ENCODE measurements around the gene CXorf49.
"Not testable (repeated sequence)": the region's sequence is repeated elsewhere in the genome, so short reads cannot be mapped to it uniquely, and the experiment has no call there.

The CXorf49 gene

DNA sequence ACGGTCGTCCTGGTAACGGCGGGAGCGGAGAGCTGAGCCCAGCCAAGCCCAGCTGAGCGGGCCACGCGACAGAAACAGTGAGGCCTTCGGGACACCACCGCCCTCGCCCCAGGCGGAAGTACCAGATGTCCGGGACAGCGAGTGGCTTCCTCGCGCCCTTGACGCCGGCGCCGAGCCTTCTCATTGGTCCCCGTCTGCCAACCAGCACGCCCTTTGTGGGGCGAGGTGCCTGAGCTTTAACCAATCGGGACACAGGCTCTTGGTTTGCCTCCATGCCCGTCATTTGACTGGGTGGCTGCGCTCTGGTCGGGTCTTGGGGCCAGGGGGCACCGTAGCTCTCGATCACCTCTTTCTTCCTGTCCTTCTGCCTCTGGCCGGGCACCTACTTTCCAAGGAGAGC is at the start of gene CXorf49:
TSS of gene CXorf49 (minus strand) at position 101 of the 400 bp plus-strand sequence. CDS start 134 bp downstream, outside the sequence.
- not testable (repeated sequence) for H3K4me3 Mint-ChIP-seq, H3K27me3 Mint-ChIP-seq, H3K4me1 Mint-ChIP-seq, H3K9me3 Mint-ChIP-seq, DNase-seq, H3K27ac Mint-ChIP-seq, ATAC-seq

DNA sequence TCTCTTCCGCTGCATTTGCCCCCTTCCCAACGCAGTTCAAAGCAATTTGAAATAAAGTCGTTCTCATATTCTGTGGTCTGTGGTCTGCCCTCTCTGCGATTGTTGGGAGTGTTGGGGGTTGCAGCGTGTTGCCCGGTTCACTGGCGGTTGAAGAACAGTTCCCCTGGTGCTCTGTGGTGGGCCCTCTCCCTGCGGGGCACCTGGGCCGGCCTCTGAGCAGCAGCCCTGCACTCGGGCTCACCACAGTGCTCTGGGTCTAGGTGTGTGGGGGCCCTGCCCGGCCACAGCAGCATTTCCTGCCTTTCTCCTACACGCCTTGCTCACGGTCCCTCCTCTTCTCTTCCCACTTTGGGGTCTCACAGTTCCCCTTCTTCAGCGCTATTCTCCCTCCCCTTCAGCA is 49.0 kb upstream of the CXorf49 start:
- not testable (repeated sequence) for H3K27me3 Mint-ChIP-seq, H3K4me3 Mint-ChIP-seq, H3K4me1 Mint-ChIP-seq, H3K27ac Mint-ChIP-seq, H3K9me3 Mint-ChIP-seq, DNase-seq
- ATAC-seq = peak; percentile 59

DNA sequence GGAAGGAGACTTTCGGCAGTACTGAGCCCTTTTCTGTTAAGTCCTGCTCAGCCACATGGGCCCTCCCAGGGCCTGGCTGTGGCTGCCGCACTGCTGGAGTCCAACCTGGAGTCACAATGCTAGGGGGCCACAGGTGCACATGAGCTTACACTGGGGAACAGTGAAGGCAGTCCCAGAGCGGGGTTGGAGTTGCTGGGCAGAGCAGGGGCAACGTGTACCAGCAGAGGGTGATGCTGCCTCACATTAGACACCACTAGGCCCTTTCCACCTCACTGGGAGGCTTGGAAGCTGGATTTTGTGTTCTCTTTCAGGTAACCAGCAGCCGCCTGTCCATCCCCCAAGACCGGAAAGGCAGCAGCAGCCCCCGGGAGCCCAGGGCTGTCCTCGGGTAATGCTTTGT is 47.5 kb upstream of the CXorf49 start:
- ATAC-seq = peak; percentile 46
- not testable (repeated sequence) for H3K27ac Mint-ChIP-seq, H3K4me1 Mint-ChIP-seq

DNA sequence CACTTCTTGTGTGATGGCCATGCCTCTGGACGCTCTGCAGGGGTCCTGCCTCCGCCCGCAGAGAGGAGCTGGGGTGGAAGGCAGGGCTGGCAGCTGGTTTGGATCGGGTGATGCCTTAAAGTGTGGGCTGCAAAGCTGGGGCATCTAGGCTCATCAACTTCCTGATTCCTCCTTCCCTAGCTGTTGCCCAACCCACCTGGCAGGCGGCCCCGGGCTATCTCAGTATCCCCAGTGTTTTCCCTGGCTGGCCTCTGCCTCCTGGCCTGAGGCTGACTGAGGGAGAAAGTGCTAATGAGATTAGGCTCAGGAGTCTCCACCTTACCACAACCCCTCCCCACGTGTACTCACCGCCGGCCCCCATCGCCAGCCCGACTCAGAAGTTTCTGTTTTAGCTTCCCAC is 46.7 kb upstream of the CXorf49 start:
- not testable (repeated sequence) for H3K27me3 Mint-ChIP-seq, H3K4me3 Mint-ChIP-seq, H3K27ac Mint-ChIP-seq, H3K9me3 Mint-ChIP-seq, ATAC-seq, H3K4me1 Mint-ChIP-seq, DNase-seq

More for the DNA sequence above, 47.5 kb upstream of the CXorf49 start:
- not testable (repeated sequence) for H3K4me3 Mint-ChIP-seq, DNase-seq, H3K9me3 Mint-ChIP-seq, H3K27me3 Mint-ChIP-seq

DNA sequence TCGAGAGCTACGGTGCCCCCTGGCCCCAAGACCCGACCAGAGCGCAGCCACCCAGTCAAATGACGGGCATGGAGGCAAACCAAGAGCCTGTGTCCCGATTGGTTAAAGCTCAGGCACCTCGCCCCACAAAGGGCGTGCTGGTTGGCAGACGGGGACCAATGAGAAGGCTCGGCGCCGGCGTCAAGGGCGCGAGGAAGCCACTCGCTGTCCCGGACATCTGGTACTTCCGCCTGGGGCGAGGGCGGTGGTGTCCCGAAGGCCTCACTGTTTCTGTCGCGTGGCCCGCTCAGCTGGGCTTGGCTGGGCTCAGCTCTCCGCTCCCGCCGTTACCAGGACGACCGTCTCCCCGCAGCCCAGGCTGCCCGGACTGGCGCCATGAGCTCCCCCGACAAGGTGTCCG is 45.0 kb upstream of the CXorf49 start, which contains the start of gene CXorf49B:
TSS of gene CXorf49B (plus strand) at position 301 of the 400 bp plus-strand sequence. CDS start at position 376, 75 bp downstream.
- not testable (repeated sequence) for ATAC-seq, H3K4me1 Mint-ChIP-seq, H3K27me3 Mint-ChIP-seq, H3K9me3 Mint-ChIP-seq, H3K27ac Mint-ChIP-seq, DNase-seq, H3K4me3 Mint-ChIP-seq

DNA sequence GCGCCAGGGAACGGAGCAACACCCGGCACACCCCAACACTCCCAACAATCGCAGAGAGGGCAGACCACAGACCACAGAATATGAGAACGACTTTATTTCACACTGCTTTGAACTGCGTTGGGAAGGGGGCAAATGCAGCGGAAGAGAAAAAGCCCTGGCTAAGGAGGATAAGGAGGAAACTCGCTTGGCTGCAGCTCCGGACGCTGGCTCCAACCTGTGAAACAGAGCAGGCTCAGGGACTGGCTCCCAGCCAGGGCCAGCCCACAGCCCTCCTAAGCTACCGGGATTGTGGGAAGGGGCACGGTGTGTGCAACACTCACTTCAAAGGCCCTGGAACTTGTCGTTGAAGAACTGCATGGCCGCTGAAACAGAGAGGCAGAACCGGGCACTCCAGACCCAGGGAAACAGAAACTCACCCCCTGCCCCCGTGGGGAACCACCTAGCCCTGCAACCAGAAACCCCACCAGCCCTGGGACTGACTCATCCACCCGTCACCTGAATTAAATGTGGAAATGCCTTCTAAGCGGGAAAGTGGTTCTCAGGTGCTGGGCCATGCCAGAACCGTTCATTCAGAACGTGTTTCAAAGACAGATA is 42.7 kb upstream of the CXorf49 start:
- H3K27ac Mint-ChIP-seq, H3K4me3 Mint-ChIP-seq, H3K4me1 Mint-ChIP-seq, H3K27me3 Mint-ChIP-seq, DNase-seq, H3K9me3 Mint-ChIP-seq: not testable (repeated sequence)
- peak; percentile 50 for ATAC-seq

DNA sequence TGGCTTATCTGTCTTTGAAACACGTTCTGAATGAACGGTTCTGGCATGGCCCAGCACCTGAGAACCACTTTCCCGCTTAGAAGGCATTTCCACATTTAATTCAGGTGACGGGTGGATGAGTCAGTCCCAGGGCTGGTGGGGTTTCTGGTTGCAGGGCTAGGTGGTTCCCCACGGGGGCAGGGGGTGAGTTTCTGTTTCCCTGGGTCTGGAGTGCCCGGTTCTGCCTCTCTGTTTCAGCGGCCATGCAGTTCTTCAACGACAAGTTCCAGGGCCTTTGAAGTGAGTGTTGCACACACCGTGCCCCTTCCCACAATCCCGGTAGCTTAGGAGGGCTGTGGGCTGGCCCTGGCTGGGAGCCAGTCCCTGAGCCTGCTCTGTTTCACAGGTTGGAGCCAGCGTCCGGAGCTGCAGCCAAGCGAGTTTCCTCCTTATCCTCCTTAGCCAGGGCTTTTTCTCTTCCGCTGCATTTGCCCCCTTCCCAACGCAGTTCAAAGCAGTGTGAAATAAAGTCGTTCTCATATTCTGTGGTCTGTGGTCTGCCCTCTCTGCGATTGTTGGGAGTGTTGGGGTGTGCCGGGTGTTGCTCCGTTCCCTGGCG is 2.3 kb upstream of the CXorf49 start:
- not testable (repeated sequence) for H3K9me3 Mint-ChIP-seq, H3K27me3 Mint-ChIP-seq, DNase-seq, H3K27ac Mint-ChIP-seq, H3K4me1 Mint-ChIP-seq, H3K4me3 Mint-ChIP-seq
- peak; percentile 58 for ATAC-seq

DNA sequence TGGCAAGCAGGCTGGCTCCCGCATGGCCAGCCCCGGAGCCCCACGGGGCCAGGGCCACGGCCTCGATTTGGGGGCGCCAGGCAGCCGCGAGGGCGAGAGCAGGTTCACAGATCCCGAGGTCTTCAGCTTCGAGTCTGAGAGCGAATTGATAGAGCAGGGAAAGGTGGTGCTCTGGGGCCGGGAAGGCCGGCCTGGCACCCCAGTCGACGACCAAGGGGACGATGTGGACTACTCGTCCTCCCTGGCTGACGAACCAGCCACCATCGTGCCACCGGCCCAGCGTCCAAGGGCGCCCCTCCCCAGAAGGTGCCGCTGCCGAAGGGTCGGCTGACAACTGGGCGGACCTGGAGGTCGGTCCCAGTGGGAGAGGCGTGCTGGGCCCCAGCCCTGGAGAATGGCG is 1.1 kb upstream of the CXorf49 start:
- DNase-seq = peak in 1 of 2 donors; percentile 1
- H3K4me3 Mint-ChIP-seq, H3K4me1 Mint-ChIP-seq, H3K27me3 Mint-ChIP-seq, H3K27ac Mint-ChIP-seq, H3K9me3 Mint-ChIP-seq, ATAC-seq: not testable (repeated sequence)

DNA sequence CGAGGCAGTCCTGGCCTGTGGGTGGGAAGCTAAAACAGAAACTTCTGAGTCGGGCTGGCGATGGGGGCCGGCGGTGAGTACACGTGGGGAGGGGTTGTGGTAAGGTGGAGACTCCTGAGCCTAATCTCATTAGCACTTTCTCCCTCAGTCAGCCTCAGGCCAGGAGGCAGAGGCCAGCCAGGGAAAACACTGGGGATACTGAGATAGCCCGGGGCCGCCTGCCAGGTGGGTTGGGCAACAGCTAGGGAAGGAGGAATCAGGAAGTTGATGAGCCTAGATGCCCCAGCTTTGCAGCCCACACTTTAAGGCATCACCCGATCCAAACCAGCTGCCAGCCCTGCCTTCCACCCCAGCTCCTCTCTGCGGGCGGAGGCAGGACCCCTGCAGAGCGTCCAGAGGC is 1.8 kb downstream of the CXorf49 start:
- not testable (repeated sequence) for H3K9me3 Mint-ChIP-seq, H3K27me3 Mint-ChIP-seq, DNase-seq

DNA sequence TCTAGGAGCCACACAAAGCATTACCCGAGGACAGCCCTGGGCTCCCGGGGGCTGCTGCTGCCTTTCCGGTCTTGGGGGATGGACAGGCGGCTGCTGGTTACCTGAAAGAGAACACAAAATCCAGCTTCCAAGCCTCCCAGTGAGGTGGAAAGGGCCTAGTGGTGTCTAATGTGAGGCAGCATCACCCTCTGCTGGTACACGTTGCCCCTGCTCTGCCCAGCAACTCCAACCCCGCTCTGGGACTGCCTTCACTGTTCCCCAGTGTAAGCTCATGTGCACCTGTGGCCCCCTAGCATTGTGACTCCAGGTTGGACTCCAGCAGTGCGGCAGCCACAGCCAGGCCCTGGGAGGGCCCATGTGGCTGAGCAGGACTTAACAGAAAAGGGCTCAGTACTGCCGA is 2.5 kb downstream of the CXorf49 start:
- H3K27me3 Mint-ChIP-seq, H3K4me3 Mint-ChIP-seq, H3K9me3 Mint-ChIP-seq, DNase-seq, H3K4me1 Mint-ChIP-seq, ATAC-seq, H3K27ac Mint-ChIP-seq: not testable (repeated sequence)

More for the DNA sequence above, 1.8 kb downstream of the CXorf49 start:
- H3K27ac Mint-ChIP-seq, H3K4me1 Mint-ChIP-seq, ATAC-seq, H3K4me3 Mint-ChIP-seq: not testable (repeated sequence)

DNA sequence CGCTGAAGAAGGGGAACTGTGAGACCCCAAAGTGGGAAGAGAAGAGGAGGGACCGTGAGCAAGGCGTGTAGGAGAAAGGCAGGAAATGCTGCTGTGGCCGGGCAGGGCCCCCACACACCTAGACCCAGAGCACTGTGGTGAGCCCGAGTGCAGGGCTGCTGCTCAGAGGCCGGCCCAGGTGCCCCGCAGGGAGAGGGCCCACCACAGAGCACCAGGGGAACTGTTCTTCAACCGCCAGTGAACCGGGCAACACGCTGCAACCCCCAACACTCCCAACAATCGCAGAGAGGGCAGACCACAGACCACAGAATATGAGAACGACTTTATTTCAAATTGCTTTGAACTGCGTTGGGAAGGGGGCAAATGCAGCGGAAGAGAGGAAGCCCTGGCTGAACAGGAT is 4.0 kb downstream of the CXorf49 start:
- peak; percentile 51 for ATAC-seq
- not testable (repeated sequence) for H3K27me3 Mint-ChIP-seq, H3K27ac Mint-ChIP-seq, H3K4me3 Mint-ChIP-seq, H3K4me1 Mint-ChIP-seq, DNase-seq, H3K9me3 Mint-ChIP-seq

DNA sequence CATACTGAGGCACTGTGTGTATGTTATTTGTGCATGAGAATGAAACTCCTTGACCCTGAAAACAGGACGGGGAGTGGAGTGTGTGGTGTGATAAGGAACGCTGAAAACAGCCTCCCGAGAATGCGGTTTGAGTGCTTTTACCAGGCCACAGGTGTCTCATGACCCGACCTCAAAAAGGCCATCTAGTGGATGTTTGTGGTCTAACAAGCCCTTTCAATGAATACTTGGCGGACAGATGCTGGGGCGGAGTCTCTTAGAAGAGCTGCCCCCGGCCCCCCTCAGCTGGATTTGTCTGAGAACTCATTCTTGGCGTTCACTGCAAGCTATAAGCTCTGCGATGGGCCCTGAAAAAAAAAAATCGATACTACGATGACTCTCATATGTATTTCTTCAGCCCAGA is 15.2 kb downstream of the CXorf49 start:
- not testable (repeated sequence) for H3K4me3 Mint-ChIP-seq, DNase-seq, ATAC-seq, H3K27me3 Mint-ChIP-seq, H3K4me1 Mint-ChIP-seq, H3K27ac Mint-ChIP-seq, H3K9me3 Mint-ChIP-seq

DNA sequence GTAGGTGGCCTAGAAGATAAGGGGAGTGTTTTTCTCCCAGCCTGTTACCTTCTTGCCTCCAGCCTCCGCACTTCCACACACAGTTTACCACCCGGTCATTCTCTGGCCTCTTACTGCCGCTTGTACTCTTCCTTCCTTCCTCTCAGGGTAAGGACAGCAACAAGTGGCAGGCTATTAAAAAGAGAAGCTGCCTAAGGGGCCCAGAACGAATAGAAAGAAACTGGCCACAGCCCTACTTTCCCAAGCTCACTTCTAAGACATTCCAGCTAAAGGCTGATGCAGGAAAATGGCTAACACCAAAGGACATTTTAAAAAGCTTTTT is 19.1 kb downstream of the CXorf49 start:
- DNase-seq, H3K27me3 Mint-ChIP-seq, H3K9me3 Mint-ChIP-seq, ATAC-seq, H3K4me3 Mint-ChIP-seq, H3K4me1 Mint-ChIP-seq, H3K27ac Mint-ChIP-seq: not testable (repeated sequence)

DNA sequence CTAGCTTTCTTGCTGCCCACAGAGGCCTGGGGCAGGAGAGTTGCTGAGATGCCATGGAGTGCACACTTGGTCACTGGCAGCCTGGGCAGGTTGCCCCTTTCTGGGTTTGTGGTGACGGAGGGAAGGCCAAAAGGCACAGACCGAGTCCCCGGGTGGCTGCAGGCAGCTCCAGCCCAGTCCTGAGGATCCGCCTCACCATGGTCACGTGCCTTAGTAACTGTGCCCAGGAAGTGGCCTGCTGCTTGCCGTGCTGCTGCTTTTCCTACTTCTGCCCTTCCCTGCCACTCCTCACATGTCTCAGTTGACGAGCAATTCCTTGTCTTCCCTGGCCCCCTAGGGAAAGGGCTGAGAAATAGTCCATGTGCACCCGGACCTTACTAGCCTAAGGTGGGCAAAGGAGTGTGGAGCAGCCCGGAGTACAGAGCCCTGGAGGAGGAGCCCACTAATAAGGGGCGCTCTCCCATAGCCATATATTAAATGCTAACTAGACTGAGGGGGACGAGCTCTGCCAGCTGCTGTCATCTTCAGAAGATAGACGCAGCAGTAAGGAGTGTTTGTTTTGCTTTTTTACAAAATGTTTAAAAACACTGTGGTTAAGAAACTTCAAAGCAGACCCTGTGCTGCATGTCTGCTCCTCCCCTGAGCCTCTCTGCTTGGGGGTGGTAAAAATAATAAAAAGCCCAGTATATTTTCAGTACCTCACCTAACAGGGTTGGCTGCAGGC is 19.6 kb downstream of the CXorf49 start:
- not testable (repeated sequence) for H3K27me3 Mint-ChIP-seq, H3K27ac Mint-ChIP-seq, H3K4me1 Mint-ChIP-seq, DNase-seq, ATAC-seq, H3K9me3 Mint-ChIP-seq, H3K4me3 Mint-ChIP-seq

DNA sequence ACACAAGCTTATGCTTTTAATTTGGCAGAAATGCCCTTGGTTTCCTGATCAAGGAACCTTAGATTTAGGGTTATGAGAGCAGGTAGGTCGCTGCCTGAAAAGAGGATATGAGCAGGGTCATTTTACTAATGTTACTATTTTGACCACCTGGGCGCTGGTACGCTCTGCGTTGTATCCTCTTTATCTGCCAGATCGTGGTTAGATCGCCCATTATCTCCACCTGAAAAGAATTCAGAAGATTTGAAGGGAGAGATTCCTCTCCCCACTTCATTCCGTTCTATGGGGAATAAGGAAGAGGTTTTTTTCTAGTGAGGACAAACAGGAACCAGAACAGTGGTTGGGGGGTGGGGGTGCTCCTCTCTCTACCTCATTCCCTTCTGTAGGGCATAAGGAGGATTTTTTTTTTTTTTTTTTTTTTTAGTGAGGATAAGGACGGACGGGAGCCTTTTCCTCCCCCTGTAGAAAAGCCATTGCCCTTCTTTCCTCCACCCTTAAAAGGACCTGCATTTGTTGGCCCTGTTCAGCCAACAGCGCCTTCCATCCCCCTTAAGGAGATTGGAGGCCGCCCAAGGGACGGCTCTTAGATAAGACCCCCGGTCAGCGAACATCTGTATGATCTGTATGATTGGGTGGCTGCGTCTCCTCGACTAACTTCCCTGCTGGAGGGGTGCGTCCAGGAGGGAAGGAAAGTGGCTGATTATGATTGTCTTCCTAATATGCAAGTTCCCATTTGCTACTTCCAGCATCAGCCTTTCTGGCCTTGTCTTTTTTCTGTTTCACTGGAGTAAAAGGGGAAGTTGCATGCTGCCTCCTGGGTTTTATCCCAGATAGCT is 20.4 kb downstream of the CXorf49 start:
- not testable (repeated sequence) for ATAC-seq, H3K27ac Mint-ChIP-seq, DNase-seq, H3K4me3 Mint-ChIP-seq, H3K27me3 Mint-ChIP-seq, H3K4me1 Mint-ChIP-seq, H3K9me3 Mint-ChIP-seq
